OCI-LY1 (cell line): Measurements from ENCODE around the gene LHX8.

Experiments
- EZH2 ChIP-seq: fragments of 200-600 bp; sonication (generic), shearing (Covaris generic); IDR thresholded peaks from 2 replicates; pipeline ENCODE4 v1.8.0; 2017; ENCODE audit warnings: borderline replicate concordance, mixed run types, mild to moderate bottlenecking, antibody characterized with exemption, low read length, moderate library complexity, mixed read lengths
- TF ChIP-seq, protein P1 (sequence below): fragments of 200-600 bp; sonication (generic), shearing (Covaris generic); IDR thresholded peaks from 2 replicates; pipeline ENCODE4 v1.5.1; 2017; ENCODE audit warnings: mild to moderate bottlenecking, antibody characterized with exemption, low read length, moderate library complexity, mixed read lengths

DNA sequence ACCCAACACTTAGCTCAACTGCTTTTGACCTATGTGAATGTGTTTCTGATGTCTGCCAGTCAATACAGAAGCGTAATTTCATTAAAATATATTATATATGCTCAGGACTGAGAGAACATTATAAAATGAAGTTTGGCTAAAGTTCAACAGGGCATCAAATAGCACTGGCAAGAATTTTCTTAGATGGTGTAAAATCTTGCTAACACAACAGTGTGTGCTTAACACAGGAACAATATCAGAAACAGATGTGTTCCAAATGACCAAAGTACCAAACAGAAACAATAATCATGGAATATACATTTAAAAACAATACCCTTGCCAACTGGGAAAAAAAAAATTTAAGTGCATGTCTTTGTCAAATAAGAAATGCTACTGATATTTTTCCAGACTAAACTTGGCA is 10.4 kb upstream of the LHX8 start:
- TF ChIP-seq, protein P1, sequence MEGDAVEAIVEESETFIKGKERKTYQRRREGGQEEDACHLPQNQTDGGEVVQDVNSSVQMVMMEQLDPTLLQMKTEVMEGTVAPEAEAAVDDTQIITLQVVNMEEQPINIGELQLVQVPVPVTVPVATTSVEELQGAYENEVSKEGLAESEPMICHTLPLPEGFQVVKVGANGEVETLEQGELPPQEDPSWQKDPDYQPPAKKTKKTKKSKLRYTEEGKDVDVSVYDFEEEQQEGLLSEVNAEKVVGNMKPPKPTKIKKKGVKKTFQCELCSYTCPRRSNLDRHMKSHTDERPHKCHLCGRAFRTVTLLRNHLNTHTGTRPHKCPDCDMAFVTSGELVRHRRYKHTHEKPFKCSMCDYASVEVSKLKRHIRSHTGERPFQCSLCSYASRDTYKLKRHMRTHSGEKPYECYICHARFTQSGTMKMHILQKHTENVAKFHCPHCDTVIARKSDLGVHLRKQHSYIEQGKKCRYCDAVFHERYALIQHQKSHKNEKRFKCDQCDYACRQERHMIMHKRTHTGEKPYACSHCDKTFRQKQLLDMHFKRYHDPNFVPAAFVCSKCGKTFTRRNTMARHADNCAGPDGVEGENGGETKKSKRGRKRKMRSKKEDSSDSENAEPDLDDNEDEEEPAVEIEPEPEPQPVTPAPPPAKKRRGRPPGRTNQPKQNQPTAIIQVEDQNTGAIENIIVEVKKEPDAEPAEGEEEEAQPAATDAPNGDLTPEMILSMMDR = no peak
- no peak for TF ChIP-seq EZH2
